H9 (cell line): ENCODE measurements around the gene SLC4A5. TPM values are rescaled to one million over a fixed set of nuclear protein-coding genes. Genes with fewer than 3 reads are reported as not detected.

Source experiments
- DNase-seq: peaks from one replicate; pipeline ENCODE4 v3.0.0-alpha.2; 2017
- H2AFZ ChIP-seq: one replicate; pipeline ENCODE4 v1.6.1; 2013; ENCODE audit warnings: mild to moderate bottlenecking, low read length, control low read depth, moderate library complexity
- H2AK5ac ChIP-seq: 2 replicates; pipeline ENCODE4 v1.6.1; 2013; ENCODE audit warnings: low read length, control low read depth, mixed read lengths; ENCODE audit not compliant: insufficient read length
- H2BK120ac ChIP-seq: one replicate; pipeline ENCODE4 v1.6.1; 2013; ENCODE audit warnings: low read depth, mild to moderate bottlenecking, low read length, control low read depth, inconsistent platforms; ENCODE audit not compliant: poor library complexity, severe bottlenecking
- H2BK12ac ChIP-seq: 2 replicates; pipeline ENCODE4 v1.6.1; 2013; ENCODE audit warnings: low read length, control low read depth, mixed read lengths, low read depth; ENCODE audit not compliant: insufficient read length
- H2BK15ac ChIP-seq: 2 replicates; pipeline ENCODE4 v1.6.1; 2013; ENCODE audit warnings: low read depth, low read length, control low read depth
- H2BK20ac ChIP-seq: one replicate; pipeline ENCODE4 v1.6.1; 2013; ENCODE audit warnings: low read depth, mild to moderate bottlenecking, low read length, control low read depth, inconsistent platforms; ENCODE audit not compliant: poor library complexity, severe bottlenecking
- H2BK5ac ChIP-seq: 2 replicates; pipeline ENCODE4 v1.6.1; 2013; ENCODE audit warnings: low read length, control low read depth, mixed read lengths; ENCODE audit not compliant: insufficient read length
- H3K14ac ChIP-seq: 2 replicates; pipeline ENCODE4 v1.6.1; 2013; ENCODE audit warnings: low read length, control low read depth; ENCODE audit not compliant: insufficient read depth
- H3K18ac ChIP-seq: 2 replicates; pipeline ENCODE4 v1.6.1; 2013; ENCODE audit warnings: low read depth, mild to moderate bottlenecking, mixed read lengths, low read length, control low read depth; ENCODE audit not compliant: insufficient read length
- H3K23ac ChIP-seq: 2 replicates; pipeline ENCODE4 v1.6.1; 2013; ENCODE audit warnings: low read length, control low read depth, mixed read lengths, low read depth; ENCODE audit not compliant: insufficient read length
- H3K23me2 ChIP-seq: 2 replicates; pipeline ENCODE4 v1.6.1; 2013; ENCODE audit warnings: low read depth, mild to moderate bottlenecking, mixed read lengths, low read length, control low read depth; ENCODE audit not compliant: insufficient read length, poor library complexity, severe bottlenecking
- H3K27ac ChIP-seq: 2 replicates; pipeline ENCODE4 v1.5.1; 2013; ENCODE audit warnings: low read length, control low read depth, mixed read lengths, low read depth; ENCODE audit not compliant: insufficient read length
- H3K27me3 ChIP-seq: 2 replicates; pipeline ENCODE4 v1.6.1; 2013; ENCODE audit warnings: low read length, control low read depth, inconsistent platforms; ENCODE audit not compliant: insufficient read depth
- H3K4ac ChIP-seq: 2 replicates; pipeline ENCODE4 v1.6.1; 2013; ENCODE audit warnings: low read depth, mild to moderate bottlenecking, control low read depth, inconsistent platforms, low read length, moderate library complexity
- H3K4me1 ChIP-seq: 2 replicates; pipeline ENCODE4 v1.6.1; 2013; ENCODE audit warnings: low read length, control low read depth, inconsistent platforms; ENCODE audit not compliant: insufficient read depth
- H3K4me2 ChIP-seq: 2 replicates; pipeline ENCODE4 v1.6.1; 2013; ENCODE audit warnings: low read length, control low read depth, mixed read lengths; ENCODE audit not compliant: insufficient read length, insufficient read depth
- H3K56ac ChIP-seq: 2 replicates; pipeline ENCODE4 v1.6.1; 2013; ENCODE audit warnings: low read depth, mild to moderate bottlenecking, mixed read lengths, low read length, control low read depth; ENCODE audit not compliant: insufficient read length
- H3K79me1 ChIP-seq: 2 replicates; pipeline ENCODE4 v1.6.1; 2013; ENCODE audit warnings: low read depth, mild to moderate bottlenecking, moderate library complexity, low read length, control low read depth, inconsistent platforms; ENCODE audit not compliant: insufficient read depth, poor library complexity, severe bottlenecking
- H3K79me2 ChIP-seq: 2 replicates; pipeline ENCODE4 v1.6.1; 2013; ENCODE audit warnings: low read length, control low read depth, inconsistent platforms; ENCODE audit not compliant: insufficient read depth
- H3K9ac ChIP-seq: 2 replicates; pipeline ENCODE4 v1.6.1; 2013; ENCODE audit warnings: low read length, control low read depth, mixed read lengths; ENCODE audit not compliant: insufficient read length; ENCODE audit errors: extremely low read depth
- H3K9me3 ChIP-seq: one replicate; pipeline ENCODE4 v1.6.1; 2013; ENCODE audit warnings: low read depth, low read length, inconsistent platforms; ENCODE audit not compliant: control insufficient read depth
- H3T11ph ChIP-seq: one replicate; pipeline ENCODE4 v1.6.1; 2013; ENCODE audit warnings: mild to moderate bottlenecking, low read length, control low read depth, inconsistent platforms
- H4K20me1 ChIP-seq: one replicate; pipeline ENCODE4 v1.6.1; 2013; ENCODE audit not compliant: control insufficient read depth, insufficient read length, insufficient read depth
- H4K5ac ChIP-seq: 2 replicates; pipeline ENCODE4 v1.6.1; 2013; ENCODE audit warnings: low read depth, mild to moderate bottlenecking, mixed read lengths, low read length, control low read depth; ENCODE audit not compliant: insufficient read length
- H4K8ac ChIP-seq: replicated peaks from 2 replicates; pipeline ENCODE4 v1.6.1; 2013; ENCODE audit warnings: low read length, control low read depth, mixed read lengths, low read depth; ENCODE audit not compliant: insufficient read length
- H4K91ac ChIP-seq: 2 replicates; pipeline ENCODE4 v1.6.1; 2013; ENCODE audit warnings: low read depth, mild to moderate bottlenecking, moderate library complexity, mixed read lengths, low read length, control low read depth; ENCODE audit not compliant: insufficient read length
- H3K27ac Mint-ChIP-seq, 3 experiments: 2 replicates in 2 of 3; 3 replicates in 1 of 3; pipeline ENCODE4 v1.8.0; 2020 to 2021; ENCODE audit warnings: mixed read lengths in 3 of 3, mild to moderate bottlenecking in 1 of 3, moderate library complexity in 1 of 3
- H3K27me3 Mint-ChIP-seq: 2 replicates; pipeline ENCODE4 v1.8.0; 2021; ENCODE audit warnings: low read depth, mild to moderate bottlenecking, moderate library complexity, mixed read lengths
- H3K36me3 Mint-ChIP-seq, 3 experiments: 2 replicates in 2 of 3; 3 replicates in 1 of 3; pipeline ENCODE4 v1.8.0; 2020 to 2021; ENCODE audit warnings: low read depth in 3 of 3, mixed read lengths in 3 of 3; ENCODE audit not compliant: insufficient read depth in 1 of 3
- H3K4me1 Mint-ChIP-seq, 2 experiments: 2 replicates each; pipeline ENCODE4 v1.8.0; 2020; ENCODE audit warnings: mixed read lengths in 2 of 2
- H3K4me3 Mint-ChIP-seq, 2 experiments: 2 replicates in 1 of 2; 3 replicates in 1 of 2; pipeline ENCODE4 v1.8.0; 2020 to 2021; ENCODE audit warnings: mild to moderate bottlenecking in 2 of 2, mixed read lengths in 2 of 2, moderate library complexity in 1 of 2
- H3K9me3 Mint-ChIP-seq, 2 experiments: 2 replicates in 1 of 2; 3 replicates in 1 of 2; pipeline ENCODE4 v1.8.0; 2020; ENCODE audit warnings: mild to moderate bottlenecking in 2 of 2, mixed read lengths in 2 of 2, moderate library complexity in 1 of 2
- CTCF ChIP-seq: fragments of 200-600 bp; sonication (generic); conservative IDR thresholded peaks from 3 replicates; pipeline ENCODE4 v1.8.0; 2021; ENCODE audit warnings: antibody characterized with exemption, mild to moderate bottlenecking
- WGBS: extraction: QIAGEN DNeasy Blood & Tissue Kit; methylation state at CpG from one replicate; pipeline ENCODE4 v1.1.7; 2013; ENCODE audit warnings: missing lambda C conversion rate, low lambda C conversion rate, mixed read lengths; ENCODE audit not compliant: insufficient read length; ENCODE audit errors: extremely low coverage; 5-methylcytosine and 5-hydroxymethylcytosine counted together
- total RNA-seq: library from RNA; stranded (reverse); gene quantifications from 2 replicates; pipeline ENCODE4 v1.2.1, GENCODE V29; 2021

Gene SLC4A5
- total RNA-seq, 1 experiment from 2014 or later: 0.50 TPM

- no peak overlapping the region for H4K91ac ChIP-seq
- no peak overlapping the region for H3K27ac Mint-ChIP-seq
- no peak overlapping the region for H2BK15ac ChIP-seq
- no peaks in the 10 kb centered on the region for H3K23me2 ChIP-seq
- H3K4ac ChIP-seq: no peak overlapping the region
- WGBS: no CpG with 5 or more reads among the region's 2 CpGs
- peaks cover 2% of the 10 kb centered on the region; the same call in 1 of the 2 replicates for H3K27me3 Mint-ChIP-seq
- no peaks in the 10 kb centered on the region for H3K79me1 ChIP-seq
- H3K23ac ChIP-seq: no peak overlapping the region
- H3K18ac ChIP-seq: no peak overlapping the region
- no peak overlapping the region for H3K4me3 Mint-ChIP-seq
- no peak overlapping the region for H2BK20ac ChIP-seq
- TF ChIP-seq CTCF: no peak
- H3K9ac ChIP-seq: no peak overlapping the region
- no peaks in the 10 kb centered on the region for H3K36me3 Mint-ChIP-seq
- H3K27me3 ChIP-seq: no peaks in the 10 kb centered on the region
- no peak overlapping the region for H3K56ac ChIP-seq
- H3K9me3 Mint-ChIP-seq: no peaks in the 10 kb centered on the region
- H3K9me3 ChIP-seq: no peaks in the 10 kb centered on the region
- no peak overlapping the region for H2BK12ac ChIP-seq
- H2BK5ac ChIP-seq: no peak overlapping the region
- H3T11ph ChIP-seq: no peak overlapping the region
- H3K4me2 ChIP-seq: no peak overlapping the region
- H2BK120ac ChIP-seq: no peak overlapping the region
- no peaks in the 10 kb centered on the region for H3K4me1 ChIP-seq
- H3K27ac ChIP-seq: no peak overlapping the region
- DNase-seq: no peak
- H4K5ac ChIP-seq: no peak overlapping the region
- no peak overlapping the region for H3K14ac ChIP-seq
- no peak overlapping the region for H2AK5ac ChIP-seq
- no peaks in the 10 kb centered on the region for H3K79me2 ChIP-seq
- H4K20me1 ChIP-seq: no peaks in the 10 kb centered on the region
- no peak overlapping the region for H4K8ac ChIP-seq
- H2AFZ ChIP-seq: no peak overlapping the region
- H3K4me1 Mint-ChIP-seq: peaks cover 8 to 12% of the 10 kb centered on the region in 2 experiments
These were observed 17.4 kb downstream of the SLC4A5 start for GRCh38 chr2:74325815-74326214.
